ENCODE data around the gene BEST1. TPM values are rescaled to one million over a fixed set of nuclear protein-coding genes. Genes with fewer than 3 reads are reported as not detected.
A peak's percentile ranks its signal among the peaks of the same experiment; 100 is the strongest.

BEST1 gene
- total and polyA plus RNA-seq, 2 of the 13 experiments (the other 11 are each of a cell fraction or from before 2014, with no cell fraction given), result 0.09 to 0.65 TPM

- TF ChIP-seq, protein P1, sequence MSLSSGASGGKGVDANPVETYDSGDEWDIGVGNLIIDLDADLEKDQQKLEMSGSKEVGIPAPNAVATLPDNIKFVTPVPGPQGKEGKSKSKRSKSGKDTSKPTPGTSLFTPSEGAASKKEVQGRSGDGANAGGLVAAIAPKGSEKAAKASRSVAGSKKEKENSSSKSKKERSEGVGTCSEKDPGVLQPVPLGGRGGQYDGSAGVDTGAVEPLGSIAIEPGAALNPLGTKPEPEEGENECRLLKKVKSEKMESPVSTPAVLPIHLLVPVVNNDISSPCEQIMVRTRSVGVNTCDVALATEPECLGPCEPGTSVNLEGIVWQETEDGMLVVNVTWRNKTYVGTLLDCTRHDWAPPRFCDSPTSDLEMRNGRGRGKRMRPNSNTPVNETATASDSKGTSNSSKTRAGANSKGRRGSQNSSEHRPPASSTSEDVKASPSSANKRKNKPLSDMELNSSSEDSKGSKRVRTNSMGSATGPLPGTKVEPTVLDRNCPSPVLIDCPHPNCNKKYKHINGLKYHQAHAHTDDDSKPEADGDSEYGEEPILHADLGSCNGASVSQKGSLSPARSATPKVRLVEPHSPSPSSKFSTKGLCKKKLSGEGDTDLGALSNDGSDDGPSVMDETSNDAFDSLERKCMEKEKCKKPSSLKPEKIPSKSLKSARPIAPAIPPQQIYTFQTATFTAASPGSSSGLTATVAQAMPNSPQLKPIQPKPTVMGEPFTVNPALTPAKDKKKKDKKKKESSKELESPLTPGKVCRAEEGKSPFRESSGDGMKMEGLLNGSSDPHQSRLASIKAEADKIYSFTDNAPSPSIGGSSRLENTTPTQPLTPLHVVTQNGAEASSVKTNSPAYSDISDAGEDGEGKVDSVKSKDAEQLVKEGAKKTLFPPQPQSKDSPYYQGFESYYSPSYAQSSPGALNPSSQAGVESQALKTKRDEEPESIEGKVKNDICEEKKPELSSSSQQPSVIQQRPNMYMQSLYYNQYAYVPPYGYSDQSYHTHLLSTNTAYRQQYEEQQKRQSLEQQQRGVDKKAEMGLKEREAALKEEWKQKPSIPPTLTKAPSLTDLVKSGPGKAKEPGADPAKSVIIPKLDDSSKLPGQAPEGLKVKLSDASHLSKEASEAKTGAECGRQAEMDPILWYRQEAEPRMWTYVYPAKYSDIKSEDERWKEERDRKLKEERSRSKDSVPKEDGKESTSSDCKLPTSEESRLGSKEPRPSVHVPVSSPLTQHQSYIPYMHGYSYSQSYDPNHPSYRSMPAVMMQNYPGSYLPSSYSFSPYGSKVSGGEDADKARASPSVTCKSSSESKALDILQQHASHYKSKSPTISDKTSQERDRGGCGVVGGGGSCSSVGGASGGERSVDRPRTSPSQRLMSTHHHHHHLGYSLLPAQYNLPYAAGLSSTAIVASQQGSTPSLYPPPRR (CRISPR knock-in tag; IDR thresholded peaks at IDR 0.05; ENCODE audit: borderline replicate concordance), result peak; percentile 46; the same call in 1 of the 2 replicates
- TF ChIP-seq ZMYM4 (CRISPR knock-in tag; IDR thresholded peaks at IDR 0.05) (peak; percentile 47), EP300 (IDR thresholded peaks at IDR 0.05; ENCODE audit: low read depth in 2 of 2, low read length in 2 of 2) (peak in 1 of 2 experiments; percentile 71; a peak in 2 of 4 replicates), EP300 (CRISPR knock-in tag; IDR thresholded peaks at IDR 0.05; ENCODE audit: borderline replicate concordance) (0 out of 2 replicates have a peak, but pooled peaks have one; percentile 38), GFI1 (CRISPR knock-in tag; IDR thresholded peaks at IDR 0.05; ENCODE audit: borderline replicate concordance) (peak; percentile 74; the same call in 1 of the 2 replicates), ZFP90 (CRISPR knock-in tag; IDR thresholded peaks at IDR 0.05; ENCODE audit: borderline replicate concordance) (no peak), FOXP4 (CRISPR knock-in tag; IDR thresholded peaks at IDR 0.05) (peak; percentile 63), ZHX1 (CRISPR knock-in tag; IDR thresholded peaks at IDR 0.05; ENCODE audit: low read depth) (peak; percentile 28; the same call in 1 of the 2 replicates)
- TF ChIP-seq, protein P2, sequence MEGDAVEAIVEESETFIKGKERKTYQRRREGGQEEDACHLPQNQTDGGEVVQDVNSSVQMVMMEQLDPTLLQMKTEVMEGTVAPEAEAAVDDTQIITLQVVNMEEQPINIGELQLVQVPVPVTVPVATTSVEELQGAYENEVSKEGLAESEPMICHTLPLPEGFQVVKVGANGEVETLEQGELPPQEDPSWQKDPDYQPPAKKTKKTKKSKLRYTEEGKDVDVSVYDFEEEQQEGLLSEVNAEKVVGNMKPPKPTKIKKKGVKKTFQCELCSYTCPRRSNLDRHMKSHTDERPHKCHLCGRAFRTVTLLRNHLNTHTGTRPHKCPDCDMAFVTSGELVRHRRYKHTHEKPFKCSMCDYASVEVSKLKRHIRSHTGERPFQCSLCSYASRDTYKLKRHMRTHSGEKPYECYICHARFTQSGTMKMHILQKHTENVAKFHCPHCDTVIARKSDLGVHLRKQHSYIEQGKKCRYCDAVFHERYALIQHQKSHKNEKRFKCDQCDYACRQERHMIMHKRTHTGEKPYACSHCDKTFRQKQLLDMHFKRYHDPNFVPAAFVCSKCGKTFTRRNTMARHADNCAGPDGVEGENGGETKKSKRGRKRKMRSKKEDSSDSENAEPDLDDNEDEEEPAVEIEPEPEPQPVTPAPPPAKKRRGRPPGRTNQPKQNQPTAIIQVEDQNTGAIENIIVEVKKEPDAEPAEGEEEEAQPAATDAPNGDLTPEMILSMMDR (CRISPR knock-in tag; IDR thresholded peaks at IDR 0.05), result peak; percentile 44; the same call in 1 of the 2 replicates
These were observed 51.5 kb downstream of the BEST1 start (continued) for GRCh38 chr11:62001450-62002191.
